Fibroblast of lung (primary cell): ENCODE results near the gene SERPINB1. TPM values are rescaled to one million over a fixed set of nuclear protein-coding genes. Genes with fewer than 3 reads are reported as not detected.

ENCODE experiments used
- DNase-seq, 2 donors: peaks; one replicate each; pipeline versions ENCODE4 v3.0.0 to v3.0.0-alpha.2; 2010; ENCODE audit warnings: low read depth in 2 of 2
- H2AFZ ChIP-seq: 2 replicates; pipeline ENCODE4 v1.5.1; 2012; ENCODE audit warnings: low read length, control low read depth, inconsistent platforms
- H3K27ac ChIP-seq: 2 replicates; pipeline ENCODE4 v1.5.1; 2011; ENCODE audit warnings: low read length, control low read depth; ENCODE audit not compliant: insufficient read depth
- H3K27me3 ChIP-seq: 2 replicates; pipeline ENCODE4 v1.5.1; 2011; ENCODE audit warnings: mild to moderate bottlenecking, low read length; ENCODE audit not compliant: control insufficient read depth, insufficient read depth
- H3K36me3 ChIP-seq: 2 replicates; pipeline ENCODE4 v1.5.1; 2011; ENCODE audit warnings: low read length; ENCODE audit not compliant: control insufficient read depth, insufficient read depth
- H3K4me1 ChIP-seq: 2 replicates; pipeline ENCODE4 v1.5.1; 2011; ENCODE audit warnings: low read length; ENCODE audit not compliant: control insufficient read depth, insufficient read depth; ENCODE audit errors: extremely low read depth
- H3K4me2 ChIP-seq: 2 replicates; pipeline ENCODE4 v1.5.1; 2011; ENCODE audit warnings: low read length, control low read depth; ENCODE audit not compliant: insufficient read depth; ENCODE audit errors: extremely low read depth
- H3K4me3 ChIP-seq, 4 experiments: fragments of 200-600 bp in 1 of 4; sonication (generic) in 1 of 4; replicated peaks in 1 of 4; 2 replicates each; pipeline ENCODE4 v1.5.1; 2011 to 2016; ENCODE audit warnings: low read length in 4 of 4, low read depth in 3 of 4, mild to moderate bottlenecking in 3 of 4, control low read depth in 2 of 4, inconsistent platforms in 1 of 4, mixed read lengths in 1 of 4; ENCODE audit not compliant: insufficient read depth in 1 of 4; ENCODE audit errors: control extremely low read depth in 1 of 4
- H3K79me2 ChIP-seq: 2 replicates; pipeline ENCODE4 v1.5.1; 2012; ENCODE audit warnings: mild to moderate bottlenecking, low read length, inconsistent platforms; ENCODE audit not compliant: control insufficient read depth, insufficient read depth
- H3K9ac ChIP-seq: 2 replicates; pipeline ENCODE4 v1.5.1; 2011; ENCODE audit warnings: mild to moderate bottlenecking, low read length, control low read depth; ENCODE audit not compliant: insufficient read depth
- H3K9me3 ChIP-seq: 2 replicates; pipeline ENCODE4 v1.5.1; 2012; ENCODE audit warnings: low read depth, low read length; ENCODE audit not compliant: control insufficient read depth, insufficient read depth
- H4K20me1 ChIP-seq: 2 replicates; pipeline ENCODE4 v1.5.1; 2011; ENCODE audit warnings: low read length; ENCODE audit not compliant: control insufficient read depth, insufficient read depth; ENCODE audit errors: extremely low read depth
- EZH2 ChIP-seq: IDR thresholded peaks from 2 replicates; pipeline ENCODE4 v1.5.1; 2012; ENCODE audit warnings: low read length, control low read depth, mild to moderate bottlenecking; ENCODE audit errors: missing control alignments
- polyA plus RNA-seq, 2 donors: library from polyadenylated mRNA; depleted of rRNA in 1 of 2; stranded (reverse) in 1 of 2; unstranded in 1 of 2; fragments of >200 nt; gene quantifications; 2 replicates each; pipeline ENCODE4 v1.2.1, GENCODE V29; 2011 to 2012; ENCODE audit warnings: missing spikeins in 1 of 2
- total RNA-seq: library from RNA; depleted of rRNA; stranded (reverse); fragments of >200 nt; gene quantifications from 2 replicates; pipeline ENCODE4 v1.2.1, GENCODE V29; 2014
- TF ChIP-seq, protein P1 (sequence below), 2 donors: IDR thresholded peaks in 1 of 2; conservative IDR thresholded peaks in 1 of 2; 1 replicate in 1 of 2; 2 replicates in 1 of 2; pipeline ENCODE4 v1.5.1; 2011 to 2012; ENCODE audit warnings: low read length in 2 of 2, control low read depth in 1 of 2, inconsistent platforms in 1 of 2, low read depth in 1 of 2, mild to moderate bottlenecking in 1 of 2

SERPINB1 gene
- total and polyA plus RNA-seq, 2 donors (not counting 1 experiment from before 2014, with no cell fraction given): 19.3 to 39.5 TPM

DNA sequence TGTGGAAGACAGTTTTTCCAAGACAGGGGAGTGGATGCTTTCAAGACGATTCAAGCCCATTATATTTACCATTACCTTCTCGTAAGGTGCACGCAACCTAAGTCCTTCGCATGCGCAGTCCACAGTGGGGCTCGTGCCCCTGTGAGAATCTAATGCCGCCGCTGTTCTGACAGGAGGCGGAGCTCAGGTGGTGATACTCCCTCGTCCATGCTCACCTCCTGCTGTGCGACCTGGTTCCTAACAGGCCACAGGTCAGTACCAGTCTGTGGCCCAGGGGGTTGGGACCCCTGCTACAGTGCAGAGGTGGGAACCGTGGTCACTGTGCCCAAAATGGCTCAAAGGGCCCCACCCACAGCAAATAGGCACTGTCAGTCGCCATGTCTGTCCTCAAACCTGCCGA lies 36.6 kb downstream of the SERPINB1 start:
- H3K9ac ChIP-seq: no peak overlapping the region
- H3K4me2 ChIP-seq: no peak overlapping the region
- no peak for TF ChIP-seq EZH2
- TF ChIP-seq, protein P1, sequence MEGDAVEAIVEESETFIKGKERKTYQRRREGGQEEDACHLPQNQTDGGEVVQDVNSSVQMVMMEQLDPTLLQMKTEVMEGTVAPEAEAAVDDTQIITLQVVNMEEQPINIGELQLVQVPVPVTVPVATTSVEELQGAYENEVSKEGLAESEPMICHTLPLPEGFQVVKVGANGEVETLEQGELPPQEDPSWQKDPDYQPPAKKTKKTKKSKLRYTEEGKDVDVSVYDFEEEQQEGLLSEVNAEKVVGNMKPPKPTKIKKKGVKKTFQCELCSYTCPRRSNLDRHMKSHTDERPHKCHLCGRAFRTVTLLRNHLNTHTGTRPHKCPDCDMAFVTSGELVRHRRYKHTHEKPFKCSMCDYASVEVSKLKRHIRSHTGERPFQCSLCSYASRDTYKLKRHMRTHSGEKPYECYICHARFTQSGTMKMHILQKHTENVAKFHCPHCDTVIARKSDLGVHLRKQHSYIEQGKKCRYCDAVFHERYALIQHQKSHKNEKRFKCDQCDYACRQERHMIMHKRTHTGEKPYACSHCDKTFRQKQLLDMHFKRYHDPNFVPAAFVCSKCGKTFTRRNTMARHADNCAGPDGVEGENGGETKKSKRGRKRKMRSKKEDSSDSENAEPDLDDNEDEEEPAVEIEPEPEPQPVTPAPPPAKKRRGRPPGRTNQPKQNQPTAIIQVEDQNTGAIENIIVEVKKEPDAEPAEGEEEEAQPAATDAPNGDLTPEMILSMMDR (conservative IDR thresholded peaks at IDR 0.05 in 1 of 2, IDR thresholded peaks at IDR 0.05 in 1 of 2; ENCODE audit: low read depth in 1 of 2, low read length in 2 of 2): no peak
- H3K27me3 ChIP-seq: no peaks in the 10 kb centered on the region
- H3K36me3 ChIP-seq: no peaks in the 10 kb centered on the region
- H2AFZ ChIP-seq: no peak overlapping the region
- DNase-seq: no peak
- H3K27ac ChIP-seq: no peak overlapping the region
- H3K9me3 ChIP-seq: no peaks in the 10 kb centered on the region
- H4K20me1 ChIP-seq: no peaks in the 10 kb centered on the region
- no peaks in the 10 kb centered on the region for H3K79me2 ChIP-seq
- H3K4me1 ChIP-seq: no peaks in the 10 kb centered on the region
- no peak overlapping the region for H3K4me3 ChIP-seq

DNA sequence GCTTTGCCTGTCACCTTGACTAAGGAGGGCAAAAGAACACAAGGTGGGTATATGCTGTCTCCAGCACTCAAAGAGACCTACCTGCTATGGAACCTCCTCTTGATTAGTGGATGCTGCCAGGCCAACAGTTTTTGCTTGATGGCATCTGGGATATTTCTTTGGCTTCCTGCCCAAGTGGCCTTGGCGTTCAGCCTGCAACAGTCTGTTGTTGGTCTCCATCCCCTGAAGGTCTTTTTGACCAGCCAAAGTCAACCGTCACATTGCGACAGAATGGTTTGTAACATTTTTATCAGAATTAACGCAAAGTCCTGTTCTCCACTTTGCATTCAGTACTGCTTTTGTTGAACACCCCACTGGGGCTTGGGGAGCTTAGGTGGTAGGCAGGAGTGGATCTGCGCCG lies 37.1 kb downstream of the SERPINB1 start:
- H3K4me1 ChIP-seq: no peaks in the 10 kb centered on the region
- no peaks in the 10 kb centered on the region for H3K27me3 ChIP-seq
- H2AFZ ChIP-seq: no peak overlapping the region
- H3K27ac ChIP-seq: no peak overlapping the region
- no peak overlapping the region for H3K9ac ChIP-seq
- no peaks in the 10 kb centered on the region for H3K9me3 ChIP-seq
- no peak for TF ChIP-seq EZH2
- TF ChIP-seq, protein P1 (conservative IDR thresholded peaks at IDR 0.05 in 1 of 2, IDR thresholded peaks at IDR 0.05 in 1 of 2; ENCODE audit: low read depth in 1 of 2, low read length in 2 of 2): no peak
- no peaks in the 10 kb centered on the region for H3K36me3 ChIP-seq
- H4K20me1 ChIP-seq: no peaks in the 10 kb centered on the region
- H3K4me2 ChIP-seq: no peak overlapping the region
- H3K4me3 ChIP-seq: no peak overlapping the region
- no peak for DNase-seq
- no peaks in the 10 kb centered on the region for H3K79me2 ChIP-seq

DNA sequence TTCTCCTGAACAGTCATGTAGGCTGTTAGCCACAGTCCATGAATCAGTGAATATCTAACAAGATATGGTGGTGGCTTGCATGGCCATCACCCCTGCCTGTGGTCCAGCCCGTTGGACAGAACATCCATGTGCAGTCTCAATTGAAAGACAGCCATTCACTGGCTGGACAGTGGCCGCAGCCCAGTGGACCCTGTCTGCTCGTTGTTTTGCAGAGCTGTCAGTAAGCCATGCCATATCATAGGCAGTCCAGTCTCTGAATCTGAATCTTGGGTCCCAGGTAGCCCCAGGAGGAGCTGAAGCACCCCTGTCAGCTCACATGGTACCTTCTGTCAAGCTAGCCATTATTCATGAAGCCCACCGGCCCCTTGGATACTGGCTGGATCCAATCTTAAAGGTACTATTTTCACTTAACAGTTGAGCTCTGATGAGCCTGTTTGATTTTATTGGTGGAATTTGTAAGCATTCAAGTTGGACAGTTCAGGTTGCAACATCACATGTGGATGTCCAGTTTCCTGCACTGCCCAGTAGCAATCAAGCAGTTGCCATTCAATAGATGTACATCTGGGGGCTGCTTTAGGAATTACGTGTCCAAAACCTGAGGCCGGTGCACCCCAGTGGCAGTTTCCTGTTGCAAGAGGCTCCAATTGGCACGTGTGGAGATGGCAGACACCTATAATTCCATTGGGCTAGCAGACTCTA lies 37.8 kb downstream of the SERPINB1 start:
- Histone ChIP-seq H3K9ac (no peak overlapping the region), H3K4me2 (no peak overlapping the region), H3K4me3 (no peak overlapping the region), H3K27me3 (no peaks in the 10 kb centered on the region), H3K9me3 (no peaks in the 10 kb centered on the region), H2AFZ (no peak overlapping the region), H3K79me2 (no peaks in the 10 kb centered on the region), H4K20me1 (no peaks in the 10 kb centered on the region), H3K36me3 (no peaks in the 10 kb centered on the region), H3K27ac (no peak overlapping the region), H3K4me1 (no peaks in the 10 kb centered on the region)
- DNase-seq: no peak
- TF ChIP-seq, protein P1 (conservative IDR thresholded peaks at IDR 0.05 in 1 of 2, IDR thresholded peaks at IDR 0.05 in 1 of 2; ENCODE audit: low read depth in 1 of 2, low read length in 2 of 2): no peak
- no peak for TF ChIP-seq EZH2
